Erythroblast (primary cell): Measurements from ENCODE around the gene VPS52.
"Not testable (repeated sequence)": the region's sequence is repeated elsewhere in the genome, so short reads cannot be mapped to it uniquely, and the experiment has no call there.

Source experiments
- DNase-seq, 2 experiments: peaks; one replicate each; lab custom pipeline; 2025; lab: John Stamatoyannopoulos, UW
- GATA1 ChIP-seq: IDR thresholded peaks from 2 replicates; pipeline ENCODE4 v1.6.1; 2011; ENCODE audit warnings: low read depth, mild to moderate bottlenecking, control low read depth, low read length, moderate library complexity
- POLR2A ChIP-seq: IDR thresholded peaks from 2 replicates; pipeline ENCODE4 v1.6.1; 2011; ENCODE audit warnings: mild to moderate bottlenecking, low read length

Gene VPS52

GRCh38 chr6:33279971-33280511 lies 8.4 kb upstream of the VPS52 start:
- peak; percentile 42 to 51 for DNase-seq
- TF ChIP-seq POLR2A, result no peak
- no peak for TF ChIP-seq GATA1

GRCh38 chr6:33279257-33279695 lies 7.6 kb upstream of the VPS52 start:
- no peak for TF ChIP-seq GATA1
- TF ChIP-seq POLR2A, result no peak
- DNase-seq, result no peak

GRCh38 chr6:33278810-33279209 lies 7.1 kb upstream of the VPS52 start:
- no peak for TF ChIP-seq GATA1
- TF ChIP-seq POLR2A, result peak; percentile 1
- DNase-seq, result no peak

- peak; percentile 30 for TF ChIP-seq POLR2A
- TF ChIP-seq GATA1, result no peak
- DNase-seq, result no peak
Observed at GRCh38 chr6:33278392-33278741, 6.7 kb upstream of the VPS52 start.

GRCh38 chr6:33277663-33278391 lies 6.2 kb upstream of the VPS52 start:
- TF ChIP-seq GATA1 (no peak), POLR2A (no peak)
- DNase-seq, result no peak

- TF ChIP-seq POLR2A (peak; percentile 69), GATA1 (no peak)
- DNase-seq, result peak; percentile 89 to 92
Observed at GRCh38 chr6:33276864-33277662, 5.4 kb upstream of the VPS52 start, which contains the start of gene B3GALT4. Gene B3GALT4, plus strand, starts transcription at chr6:33277123. Its CDS starts 297 bp downstream, at chr6:33277420.

GRCh38 chr6:33276581-33276863 lies 4.8 kb upstream of the VPS52 start:
- no peak for DNase-seq
- TF ChIP-seq POLR2A (no peak), GATA1 (no peak)

GRCh38 chr6:33275795-33276580 lies 4.3 kb upstream of the VPS52 start:
- not testable (repeated sequence) for DNase-seq

GRCh38 chr6:33273924-33274902 lies 2.5 kb upstream of the VPS52 start:
- no peak for DNase-seq
- peak; percentile 42 for TF ChIP-seq POLR2A
- no peak for TF ChIP-seq GATA1

- TF ChIP-seq POLR2A (no peak), GATA1 (no peak)
Observed at GRCh38 chr6:33273129-33273923, 1.6 kb upstream of the VPS52 start.

GRCh38 chr6:33272275-33273128 lies 826 bp upstream of the VPS52 start:
- no peak for DNase-seq
- no peak for TF ChIP-seq GATA1
- peak; percentile 70 for TF ChIP-seq POLR2A

More at GRCh38 chr6:33273129-33273923, 1.6 kb upstream of the VPS52 start:
- no peak for DNase-seq
